Liver (tissue), 9 donors: ENCODE measurements around the gene CAPZA2. TPM values are rescaled to one million over a fixed set of nuclear protein-coding genes. Genes with fewer than 3 reads are reported as not detected.

Experiments used
- DNase-seq: peaks from one replicate; pipeline ENCODE4 v3.0.0-alpha.2; 2017; ENCODE audit warnings: low spot score
- H3K27ac ChIP-seq, 2 donors: one replicate each; pipeline ENCODE4 v1.7.0; 2013; ENCODE audit warnings: inconsistent platforms in 2 of 2, low read length in 2 of 2, control low read depth in 1 of 2, low read depth in 1 of 2, mild to moderate bottlenecking in 1 of 2
- H3K27me3 ChIP-seq, 4 donors: one replicate each; pipeline versions ENCODE4 v1.6.1 to v1.7.0; 2013; ENCODE audit warnings: low read length in 3 of 4, inconsistent platforms in 1 of 4, mild to moderate bottlenecking in 1 of 4, moderate library complexity in 1 of 4; ENCODE audit not compliant: control insufficient read depth in 4 of 4, insufficient read depth in 4 of 4
- H3K36me3 ChIP-seq, 4 donors: one replicate each; pipeline versions ENCODE4 v1.6.1 to v1.7.0; 2013; ENCODE audit warnings: low read length in 3 of 4, mild to moderate bottlenecking in 3 of 4, low read depth in 1 of 4, moderate library complexity in 1 of 4; ENCODE audit not compliant: control insufficient read depth in 4 of 4, insufficient read depth in 3 of 4
- H3K4me1 ChIP-seq, 4 donors: one replicate each; pipeline versions ENCODE4 v1.6.1 to v1.7.0; 2013; ENCODE audit warnings: low read length in 3 of 4, mild to moderate bottlenecking in 3 of 4, moderate library complexity in 1 of 4; ENCODE audit not compliant: control insufficient read depth in 4 of 4, insufficient read depth in 4 of 4
- H3K4me3 ChIP-seq, 3 donors: one replicate each; pipeline versions ENCODE4 v1.6.1 to v1.7.0; 2013; ENCODE audit warnings: low read length in 3 of 3, control low read depth in 1 of 3, low read depth in 1 of 3, mild to moderate bottlenecking in 1 of 3
- H3K9ac ChIP-seq, 2 donors: one replicate each; pipeline ENCODE4 v1.7.0; 2013; ENCODE audit warnings: low read length in 2 of 2, mild to moderate bottlenecking in 2 of 2, moderate library complexity in 2 of 2, control low read depth in 1 of 2, low read depth in 1 of 2
- H3K9me3 ChIP-seq, 4 donors: one replicate each; pipeline versions ENCODE4 v1.6.1 to v1.7.0; 2013; ENCODE audit warnings: low read length in 3 of 4; ENCODE audit not compliant: control insufficient read depth in 4 of 4
- CTCF ChIP-seq: fragments of 150-350 bp; IDR thresholded peaks from 2 replicates; pipeline ENCODE4 v1.5.1; 2017; ENCODE audit warnings: improper control_type of control experiment, low read depth, low read length; ENCODE audit not compliant: missing input control
- EGR1 ChIP-seq, 2 donors: IDR thresholded peaks; 2 replicates each; pipeline ENCODE4 v1.6.1; 2016 to 2018; ENCODE audit warnings: antibody characterized with exemption in 2 of 2, low read depth in 2 of 2
- FOXA1 ChIP-seq: IDR thresholded peaks from 2 replicates; pipeline ENCODE4 v1.6.1; 2016; ENCODE audit warnings: antibody characterized with exemption
- GABPA ChIP-seq, 2 donors: IDR thresholded peaks in 1 of 2; conservative IDR thresholded peaks in 1 of 2; 2 replicates each; pipeline ENCODE4 v1.6.1; 2016; ENCODE audit warnings: antibody characterized with exemption in 2 of 2, mild to moderate bottlenecking in 1 of 2, moderate library complexity in 1 of 2
- NR2F2 ChIP-seq: IDR thresholded peaks from 2 replicates; pipeline ENCODE4 v1.6.1; 2016; ENCODE audit warnings: antibody characterized with exemption
- REST ChIP-seq: IDR thresholded peaks from 2 replicates; pipeline ENCODE4 v1.6.1; 2016; ENCODE audit warnings: antibody characterized with exemption, mild to moderate bottlenecking
- RXRA ChIP-seq, 2 donors: IDR thresholded peaks; 2 replicates each; pipeline ENCODE4 v1.6.1; 2017 to 2018; ENCODE audit warnings: antibody characterized with exemption in 2 of 2, mild to moderate bottlenecking in 1 of 2
- TAF1 ChIP-seq: conservative IDR thresholded peaks from 2 replicates; pipeline ENCODE4 v1.6.1; 2016; ENCODE audit warnings: antibody characterized with exemption, mild to moderate bottlenecking
- YY1 ChIP-seq: IDR thresholded peaks from 2 replicates; pipeline ENCODE4 v1.6.1; 2016; ENCODE audit warnings: antibody characterized with exemption, mild to moderate bottlenecking
- WGBS: extraction: QIAGEN DNeasy Blood & Tissue Kit; methylation state at CpG from one replicate; pipeline ENCODE4 v1.1.7; 2013; 5-methylcytosine and 5-hydroxymethylcytosine counted together
- polyA plus RNA-seq, 2 donors: library from polyadenylated mRNA; stranded (reverse) in 1 of 2; unstranded in 1 of 2; fragments of 200-250 nt in 1 of 2; fragments of >200 nt in 1 of 2; fragmentation: Nextera tagmentation in 1 of 2; extraction: Ambion mirVana in 1 of 2; gene quantifications; one replicate each; pipeline versions ENCODE4 v1.2.1 to v1.2.3, GENCODE V29; 2013 to 2015
- total RNA-seq, 2 donors: library from RNA; depleted of rRNA; stranded (reverse); fragments of >200 nt; gene quantifications; one replicate each; pipeline ENCODE4 v1.2.3, GENCODE V29; 2014
- TF ChIP-seq, protein P1 (sequence below): IDR thresholded peaks from 2 replicates; pipeline ENCODE4 v1.6.1; 2016; ENCODE audit warnings: antibody characterized with exemption
- TF ChIP-seq, protein P2 (sequence below): IDR thresholded peaks from 2 replicates; pipeline ENCODE4 v1.6.1; 2016; ENCODE audit warnings: antibody characterized with exemption
- donor health status: healthy.
- donor health status: healthy.
- donor health status: healthy.
- donor health status: healthy.
- donor health status: healthy.

CAPZA2 gene
- total RNA-seq (10 to 100 TPM; 64.3 to 90.0 TPM), polyA plus RNA-seq (10 to 100 TPM; 45.1 to 73.9 TPM)

DNA sequence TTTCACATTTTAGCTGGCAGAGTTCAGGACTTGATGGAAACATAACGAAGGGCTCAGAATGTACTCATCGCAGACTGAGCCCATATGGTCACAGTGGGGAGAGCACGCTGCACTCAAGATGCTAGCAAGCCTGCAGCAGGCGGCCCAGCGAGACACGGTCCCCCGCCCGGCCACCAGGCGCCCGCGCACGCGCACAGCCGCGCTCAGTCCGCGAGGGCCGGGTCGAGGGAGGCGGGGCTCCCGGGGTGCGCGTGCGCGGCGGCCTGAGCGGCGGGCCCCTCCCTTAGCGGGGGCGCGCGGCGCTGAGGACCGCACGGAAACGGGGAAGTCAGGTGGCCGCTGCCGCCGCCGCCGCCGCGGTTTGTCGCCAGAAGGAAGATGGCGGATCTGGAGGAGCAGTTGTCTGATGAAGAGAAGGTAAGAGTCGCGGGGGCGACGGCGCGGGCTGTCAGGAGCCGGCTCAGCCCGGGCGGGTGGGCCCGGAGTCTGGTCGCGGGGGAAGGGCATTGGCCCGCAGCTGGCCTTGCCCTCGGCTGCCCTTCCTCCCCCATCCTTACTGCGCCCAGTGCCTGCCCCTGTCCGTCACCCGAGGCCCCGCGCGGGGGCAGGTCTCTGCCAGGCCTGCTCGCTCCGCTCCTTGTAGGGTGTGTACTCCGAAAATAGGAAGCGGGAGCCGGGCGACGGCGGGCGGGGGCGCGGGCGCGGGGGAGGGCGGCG, at the start of gene CAPZA2:
TSS of gene CAPZA2 (plus strand) at position 354 of the 717 bp plus-strand sequence. CDS start at position 379, 25 bp downstream.
- under 1% methylated on average over 80 of the region's 80 CpGs for WGBS
- TF ChIP-seq RXRA (IDR thresholded peaks at IDR 0.05) (no peak), REST (peak; percentile 48), CTCF (peak; percentile 78), TAF1 (peak; percentile 35), YY1 (peak; percentile 95), EGR1 (IDR thresholded peaks at IDR 0.05; ENCODE audit: low read depth in 2 of 2) (peak in 1 of 2 donors; percentile 51)
- TF ChIP-seq, protein P1, sequence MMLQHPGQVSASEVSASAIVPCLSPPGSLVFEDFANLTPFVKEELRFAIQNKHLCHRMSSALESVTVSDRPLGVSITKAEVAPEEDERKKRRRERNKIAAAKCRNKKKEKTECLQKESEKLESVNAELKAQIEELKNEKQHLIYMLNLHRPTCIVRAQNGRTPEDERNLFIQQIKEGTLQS, result no peak
- peak within 1 kb of the TSS; percentile 71 to 97 for H3K9ac ChIP-seq

DNA sequence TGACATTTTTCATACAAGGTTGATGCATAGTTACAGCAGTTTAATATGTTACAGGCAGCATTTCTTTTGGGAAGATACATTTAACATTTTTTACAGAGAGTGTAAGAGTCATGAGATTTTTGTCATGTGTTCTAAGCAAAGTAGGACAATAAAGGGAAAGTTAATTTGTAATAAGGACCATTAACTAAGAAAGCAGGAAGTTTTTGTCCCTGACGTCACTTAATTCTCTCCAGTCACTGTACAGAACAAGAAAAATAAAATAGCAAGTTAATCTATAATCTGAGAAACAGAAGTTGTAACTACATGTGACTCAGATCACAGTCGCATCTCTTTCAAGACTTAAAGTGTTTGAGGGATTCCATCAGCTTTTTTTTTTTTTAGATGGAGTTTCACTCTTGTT, 49.5 kb upstream of the CAPZA2 start:
- WGBS, result 26% methylated on average over 2 of the region's 2 CpGs
- H3K9ac ChIP-seq, result peak overlapping the region in 1 of 2 donors; percentile 8
- no peaks in the 10 kb centered on the region for H3K9me3 ChIP-seq
- DNase-seq, result no peak
- peak overlapping the region; percentile 59 to 78 for H3K27ac ChIP-seq
- TF ChIP-seq GABPA (IDR thresholded peaks at IDR 0.05 in 1 of 2, conservative IDR thresholded peaks at IDR 0.05 in 1 of 2) (no peak), RXRA (IDR thresholded peaks at IDR 0.05) (no peak), NR2F2 (no peak), FOXA1 (no peak)
- TF ChIP-seq, protein P2, sequence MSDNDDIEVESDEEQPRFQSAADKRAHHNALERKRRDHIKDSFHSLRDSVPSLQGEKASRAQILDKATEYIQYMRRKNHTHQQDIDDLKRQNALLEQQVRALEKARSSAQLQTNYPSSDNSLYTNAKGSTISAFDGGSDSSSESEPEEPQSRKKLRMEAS, result no peak
- TF ChIP-seq, protein P1, result no peak
- H3K4me3 ChIP-seq, result peak overlapping the region in 1 of 3 donors; percentile 3
- H3K4me1 ChIP-seq, result peaks cover 8 to 34% (median 27%) of the 10 kb centered on the region in 4 donors
- H3K36me3 ChIP-seq, result no peaks in the 10 kb centered on the region
- H3K27me3 ChIP-seq, result no peaks in the 10 kb centered on the region

More for the DNA sequence above, at the start of gene CAPZA2:
- H3K4me3 ChIP-seq, result peak within 1 kb of the TSS; percentile 77 to 95 (median 87)
- H3K4me1 ChIP-seq, result peaks cover 0 to 21% (median 12%) of the 10 kb centered on the region in 4 donors
- H3K36me3 ChIP-seq, result no peaks in the 10 kb centered on the region
- H3K9me3 ChIP-seq, result no peaks in the 10 kb centered on the region
- peak within 1 kb of the TSS; percentile 94 to 99 for H3K27ac ChIP-seq
- peak; percentile 95 for DNase-seq
- no peaks in the 10 kb centered on the region for H3K27me3 ChIP-seq
